Endodermal cell (in vitro differentiated cells): Measurements from ENCODE around the gene CAT. TPM values are rescaled to one million over a fixed set of nuclear protein-coding genes. Genes with fewer than 3 reads are reported as not detected.

ENCODE experiments used
- DNase-seq: peaks from one replicate; pipeline ENCODE4 v3.0.0-alpha.2; 2017
- H3K27ac ChIP-seq: 2 replicates; pipeline ENCODE4 v1.5.1; 2013; ENCODE audit warnings: mild to moderate bottlenecking, low read depth, low read length, moderate library complexity
- H3K27me3 ChIP-seq: 2 replicates; pipeline ENCODE4 v1.6.1; 2013; ENCODE audit warnings: mild to moderate bottlenecking, low read length, moderate library complexity; ENCODE audit not compliant: insufficient read depth, control insufficient read depth, poor library complexity, severe bottlenecking
- H3K36me3 ChIP-seq: 2 replicates; pipeline ENCODE4 v1.7.0; 2013; ENCODE audit warnings: mild to moderate bottlenecking, low read length, moderate library complexity; ENCODE audit not compliant: control insufficient read depth, insufficient read depth
- H3K4me1 ChIP-seq: one replicate; pipeline ENCODE4 v1.7.0; 2013; ENCODE audit warnings: low read length; ENCODE audit not compliant: control insufficient read depth, insufficient read depth
- H3K4me3 ChIP-seq: 2 replicates; pipeline ENCODE4 v1.5.1; 2013; ENCODE audit warnings: mild to moderate bottlenecking, low read length, moderate library complexity
- H3K9ac ChIP-seq: 2 replicates; pipeline ENCODE4 v1.6.1; 2013; ENCODE audit warnings: mild to moderate bottlenecking, low read length, moderate library complexity; ENCODE audit not compliant: poor library complexity, severe bottlenecking; ENCODE audit errors: extremely low read depth
- H3K9me3 ChIP-seq: 2 replicates; pipeline ENCODE4 v1.6.1; 2013; ENCODE audit warnings: mild to moderate bottlenecking, low read length, moderate library complexity; ENCODE audit not compliant: control insufficient read depth
- H3K27ac Mint-ChIP-seq: 2 replicates; pipeline ENCODE4 v1.8.0; 2020; ENCODE audit warnings: mixed read lengths
- H3K27me3 Mint-ChIP-seq: 2 replicates; pipeline ENCODE4 v1.8.0; 2021; ENCODE audit warnings: mild to moderate bottlenecking, mixed read lengths; ENCODE audit not compliant: insufficient read depth
- H3K36me3 Mint-ChIP-seq: 2 replicates; pipeline ENCODE4 v1.8.0; 2020; ENCODE audit warnings: low read depth, mixed read lengths
- H3K4me1 Mint-ChIP-seq: 2 replicates; pipeline ENCODE4 v1.8.0; 2020; ENCODE audit warnings: mixed read lengths
- H3K4me3 Mint-ChIP-seq: 2 replicates; pipeline ENCODE4 v1.8.0; 2020; ENCODE audit warnings: mild to moderate bottlenecking, moderate library complexity, mixed read lengths
- H3K9me3 Mint-ChIP-seq: 2 replicates; pipeline ENCODE4 v1.8.0; 2020; ENCODE audit warnings: mild to moderate bottlenecking, mixed read lengths
- WGBS, 2 experiments: methylation state at CpG; one replicate each; pipeline versions ENCODE4 v1.1.5 to v1.1.7; 2013; ENCODE audit warnings: missing lambda C conversion rate in 2 of 2, mixed read lengths in 1 of 2; ENCODE audit not compliant: insufficient coverage in 1 of 2, insufficient read length in 1 of 2; 5-methylcytosine and 5-hydroxymethylcytosine counted together
- total RNA-seq, 2 donors: library from RNA; stranded (reverse); fragmentation: NEBNext Ultra II Directional in 1 of 2; extraction: Animal tissue kit (Norgen Biotek cat#: 25700) in 1 of 2; gene quantifications; 2 replicates in 1 of 2; 3 replicates in 1 of 2; pipeline ENCODE4 v1.2.1, GENCODE V29; 2021
- TF ChIP-seq, protein P1 (sequence below): fragments of 200-600 bp; sonication (generic); conservative IDR thresholded peaks from 2 replicates; pipeline ENCODE4 v1.5.0; 2021; ENCODE audit warnings: antibody characterized with exemption, mild to moderate bottlenecking

The CAT gene
- total RNA-seq, 2 donors from 2014 or later: 18.9 to 23.4 TPM

DNA sequence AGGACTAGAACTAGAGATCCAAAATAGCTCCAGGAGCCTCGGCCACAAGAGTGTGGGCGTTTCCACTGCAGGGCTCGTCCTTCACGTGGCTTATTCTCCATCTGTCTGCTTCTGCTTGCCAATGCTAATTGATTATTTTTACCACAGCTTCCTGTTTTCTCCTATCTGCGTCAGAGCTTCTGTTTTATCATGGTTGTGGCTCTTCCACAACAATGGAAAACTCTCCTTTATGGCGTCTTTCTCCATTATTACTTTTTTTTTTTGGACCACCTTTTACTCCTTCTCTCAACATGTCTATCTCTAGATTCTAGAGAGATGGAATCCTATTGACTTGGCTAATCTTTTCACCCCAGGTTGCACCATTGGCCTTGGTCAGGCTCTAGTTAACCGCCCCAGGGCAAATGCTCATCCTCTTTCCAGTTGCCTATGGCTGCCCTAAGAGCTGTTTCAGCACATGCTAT, 25.9 kb downstream of the CAT start:
- Histone ChIP-seq H3K9ac (no peak overlapping the region), H3K4me3 (no peak overlapping the region), H3K9me3 (peaks cover 36% of the 10 kb centered on the region), H3K4me1 (no peaks in the 10 kb centered on the region), H3K36me3 (no peaks in the 10 kb centered on the region), H3K27me3 (no peaks in the 10 kb centered on the region), H3K27ac (no peak overlapping the region)
- 88 to 89% methylated on average over 6 to 7 of the region's 7 CpGs for WGBS, 2 experiments
- Mint-ChIP-seq H3K27ac (no peak overlapping the region), H3K9me3 (peaks cover 33% of the 10 kb centered on the region), H3K36me3 (peaks cover 75% of the 10 kb centered on the region), H3K4me1 (no peaks in the 10 kb centered on the region), H3K27me3 (no peaks in the 10 kb centered on the region), H3K4me3 (no peak overlapping the region)
- DNase-seq: no peak
- TF ChIP-seq, protein P1, sequence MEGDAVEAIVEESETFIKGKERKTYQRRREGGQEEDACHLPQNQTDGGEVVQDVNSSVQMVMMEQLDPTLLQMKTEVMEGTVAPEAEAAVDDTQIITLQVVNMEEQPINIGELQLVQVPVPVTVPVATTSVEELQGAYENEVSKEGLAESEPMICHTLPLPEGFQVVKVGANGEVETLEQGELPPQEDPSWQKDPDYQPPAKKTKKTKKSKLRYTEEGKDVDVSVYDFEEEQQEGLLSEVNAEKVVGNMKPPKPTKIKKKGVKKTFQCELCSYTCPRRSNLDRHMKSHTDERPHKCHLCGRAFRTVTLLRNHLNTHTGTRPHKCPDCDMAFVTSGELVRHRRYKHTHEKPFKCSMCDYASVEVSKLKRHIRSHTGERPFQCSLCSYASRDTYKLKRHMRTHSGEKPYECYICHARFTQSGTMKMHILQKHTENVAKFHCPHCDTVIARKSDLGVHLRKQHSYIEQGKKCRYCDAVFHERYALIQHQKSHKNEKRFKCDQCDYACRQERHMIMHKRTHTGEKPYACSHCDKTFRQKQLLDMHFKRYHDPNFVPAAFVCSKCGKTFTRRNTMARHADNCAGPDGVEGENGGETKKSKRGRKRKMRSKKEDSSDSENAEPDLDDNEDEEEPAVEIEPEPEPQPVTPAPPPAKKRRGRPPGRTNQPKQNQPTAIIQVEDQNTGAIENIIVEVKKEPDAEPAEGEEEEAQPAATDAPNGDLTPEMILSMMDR: no peak

DNA sequence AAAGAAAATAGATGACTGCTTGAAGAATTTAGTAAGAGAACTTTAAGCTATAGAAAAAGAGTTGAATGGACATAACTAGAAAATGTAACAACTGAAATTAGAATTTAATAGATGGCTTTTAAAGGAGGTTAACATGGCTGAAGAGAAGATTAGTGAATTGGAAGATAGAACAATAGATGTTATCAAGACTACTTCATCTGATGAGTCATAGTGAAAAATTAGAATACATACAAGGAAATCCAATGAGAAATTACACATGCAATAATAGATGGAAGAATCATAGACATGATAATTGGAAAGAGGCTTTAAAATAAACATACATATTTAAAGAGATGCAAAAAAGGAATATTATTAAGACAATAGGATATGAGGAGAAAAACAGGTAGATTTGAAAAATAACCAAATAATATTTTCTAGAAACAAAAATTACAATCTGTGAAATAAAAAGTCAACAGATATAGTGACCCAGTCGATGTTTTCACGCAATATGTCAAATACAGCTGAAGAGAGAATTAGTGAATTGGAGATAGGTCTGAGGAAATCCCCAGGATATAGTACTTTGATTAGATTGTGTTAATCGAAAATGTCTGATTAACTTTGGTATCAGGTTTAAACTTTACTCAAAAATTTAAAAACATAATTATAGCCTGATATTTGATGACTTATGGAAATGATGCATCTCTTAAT, 28.2 kb downstream of the CAT start:
- DNase-seq: no peak
- no peaks in the 10 kb centered on the region for H3K36me3 ChIP-seq
- Mint-ChIP-seq H3K36me3 (peaks cover 84% of the 10 kb centered on the region), H3K27ac (no peak overlapping the region), H3K4me1 (no peaks in the 10 kb centered on the region), H3K4me3 (no peak overlapping the region), H3K27me3 (no peaks in the 10 kb centered on the region), H3K9me3 (peaks cover 33% of the 10 kb centered on the region)
- TF ChIP-seq, protein P1: no peak
- no peak overlapping the region for H3K9ac ChIP-seq
- no peak overlapping the region for H3K27ac ChIP-seq
- peaks cover 36% of the 10 kb centered on the region for H3K9me3 ChIP-seq
- H3K4me3 ChIP-seq: peak overlapping the region; percentile 66
- no peaks in the 10 kb centered on the region for H3K27me3 ChIP-seq
- 57 to 66% methylated on average over 2 of the region's 3 CpGs for WGBS, 2 experiments
- H3K4me1 ChIP-seq: no peaks in the 10 kb centered on the region

DNA sequence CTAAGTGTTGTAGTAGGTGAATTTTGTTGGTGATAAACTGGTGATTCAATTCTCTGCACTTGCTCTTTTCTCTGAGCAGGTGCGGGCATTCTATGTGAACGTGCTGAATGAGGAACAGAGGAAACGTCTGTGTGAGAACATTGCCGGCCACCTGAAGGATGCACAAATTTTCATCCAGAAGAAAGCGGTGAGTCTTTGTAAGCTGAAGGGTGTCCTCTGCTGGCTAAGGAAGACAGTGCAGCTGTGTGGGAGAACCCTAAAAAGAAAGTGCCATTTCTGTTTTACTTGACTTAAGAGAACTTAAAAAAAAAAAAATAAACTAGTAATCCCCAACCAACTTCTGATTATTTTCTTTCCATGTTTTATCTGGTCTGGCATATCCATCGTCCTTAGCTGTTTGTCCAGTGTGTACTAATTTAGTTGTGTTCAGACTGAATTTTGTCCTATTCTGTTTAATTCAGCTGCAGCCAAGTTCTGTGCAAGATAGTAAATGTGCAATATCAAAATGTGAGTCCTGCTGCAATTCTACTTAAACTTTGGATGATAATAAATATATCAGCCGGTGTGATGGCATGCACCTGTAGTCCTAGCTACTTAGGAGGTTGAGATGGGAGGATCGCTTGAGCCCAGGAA, 29.6 kb downstream of the CAT start:
- Mint-ChIP-seq H3K27ac (no peak overlapping the region), H3K4me3 (no peak overlapping the region), H3K36me3 (peaks cover 81% of the 10 kb centered on the region), H3K27me3 (no peaks in the 10 kb centered on the region), H3K9me3 (peaks cover 33% of the 10 kb centered on the region), H3K4me1 (no peaks in the 10 kb centered on the region)
- 80 to 81% methylated on average over 6 to 8 of the region's 8 CpGs for whole genome bisulfite sequencing, 2 experiments
- peaks cover 36% of the 10 kb centered on the region for H3K9me3 ChIP-seq
- H3K27me3 ChIP-seq: no peaks in the 10 kb centered on the region
- TF ChIP-seq, protein P1: peak; percentile 73
- H3K4me3 ChIP-seq: no peak overlapping the region
- no peaks in the 10 kb centered on the region for H3K36me3 ChIP-seq
- H3K4me1 ChIP-seq: no peaks in the 10 kb centered on the region
- no peak overlapping the region for H3K27ac ChIP-seq
- peak; percentile 80 for DNase-seq
- no peak overlapping the region for H3K9ac ChIP-seq
